Brain pericyte (primary cell): ENCODE results near the gene TXNDC2.
"Not testable (repeated sequence)": the region's sequence is repeated elsewhere in the genome, so short reads cannot be mapped to it uniquely, and the experiment has no call there.

Source experiments
- DNase-seq: peaks from one replicate; pipeline ENCODE4 v3.0.0-alpha.2; 2012; ENCODE audit warnings: low read depth, low spot score

Gene TXNDC2

GRCh38 chr18:9885170-9886004 is at the start of gene TXNDC2:
Gene TXNDC2 (plus strand): TSS chr18:9885973. CDS start chr18:9886681, 708 bp downstream.
- no peak for DNase-seq

- DNase-seq, result peak; percentile 68
Measured at GRCh38 chr18:9838144-9838877, 47.5 kb upstream of the TXNDC2 start.

DNA sequence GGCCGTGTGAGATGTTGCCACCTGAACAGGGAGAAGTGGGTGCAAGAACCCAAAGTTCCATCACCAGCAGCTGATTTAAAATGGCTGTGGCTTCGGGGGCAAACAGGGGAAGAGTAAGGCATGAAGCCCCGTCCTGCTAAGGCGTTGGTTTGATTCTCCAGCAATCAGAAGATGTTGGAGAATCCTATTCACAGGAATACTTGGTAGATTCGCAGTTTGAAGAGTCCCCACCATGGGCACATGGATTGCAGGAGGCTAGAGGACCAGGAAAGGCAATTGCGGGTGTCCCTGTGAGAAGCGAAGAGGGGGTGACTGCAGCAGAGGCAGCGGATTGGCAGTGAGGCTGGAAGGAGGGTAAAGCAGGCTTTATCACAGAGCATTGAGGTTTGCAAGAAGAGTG is 46.6 kb upstream of the TXNDC2 start:
- DNase-seq, result no peak

GRCh38 chr18:9839853-9840252 is 45.9 kb upstream of the TXNDC2 start:
- DNase-seq, result no peak

GRCh38 chr18:9841752-9842151 is 44.0 kb upstream of the TXNDC2 start:
- DNase-seq, result no peak

GRCh38 chr18:9842448-9842847 is 43.3 kb upstream of the TXNDC2 start:
- DNase-seq, result no peak

- DNase-seq, result no peak
Measured at GRCh38 chr18:9845256-9845655, 40.5 kb upstream of the TXNDC2 start.

DNA sequence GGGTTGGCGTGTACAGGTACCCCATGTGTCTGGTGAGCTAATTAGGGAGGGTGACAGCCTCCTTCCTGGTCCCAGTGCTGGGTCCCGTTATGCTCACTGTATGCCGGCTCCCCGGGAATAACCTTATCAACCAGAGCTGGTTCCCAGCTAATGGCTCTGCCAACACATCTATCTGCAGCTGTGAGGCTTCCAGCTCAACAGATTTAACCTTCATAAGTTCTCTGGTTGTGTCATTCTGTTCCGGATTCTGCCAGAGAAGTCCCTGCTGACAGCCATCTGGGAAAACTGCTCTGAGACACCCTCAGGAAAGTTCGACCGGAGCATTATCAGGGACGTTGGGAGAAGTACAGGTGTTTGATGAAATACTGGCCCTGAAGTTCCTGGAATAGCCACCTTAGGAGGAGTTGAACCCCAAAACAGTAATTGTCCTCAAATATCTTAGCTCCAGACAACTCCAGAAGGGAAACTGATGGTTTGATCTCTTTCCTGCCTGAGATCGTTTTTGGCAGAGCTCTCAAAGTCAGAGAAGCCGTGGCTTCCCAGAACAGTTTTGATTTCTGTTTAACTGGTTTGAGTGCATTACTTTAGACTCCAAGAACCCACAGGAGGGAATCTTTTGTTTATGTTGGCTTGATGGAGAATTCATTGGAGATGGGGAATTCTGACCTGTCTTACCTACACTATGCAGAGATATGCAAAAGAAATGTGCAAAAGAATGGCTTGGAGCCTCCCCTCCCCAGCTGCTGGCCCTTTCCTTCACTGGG is 39.4 kb upstream of the TXNDC2 start:
- DNase-seq, result no peak

- DNase-seq, result no peak
Measured at GRCh38 chr18:9848170-9848879, 37.4 kb upstream of the TXNDC2 start.

- no peak for DNase-seq
Measured at GRCh38 chr18:9849407-9850283, 36.1 kb upstream of the TXNDC2 start.

- no peak for DNase-seq
Measured at GRCh38 chr18:9850309-9850708, 35.5 kb upstream of the TXNDC2 start.

GRCh38 chr18:9851511-9851910 is 34.3 kb upstream of the TXNDC2 start:
- no peak for DNase-seq

DNA sequence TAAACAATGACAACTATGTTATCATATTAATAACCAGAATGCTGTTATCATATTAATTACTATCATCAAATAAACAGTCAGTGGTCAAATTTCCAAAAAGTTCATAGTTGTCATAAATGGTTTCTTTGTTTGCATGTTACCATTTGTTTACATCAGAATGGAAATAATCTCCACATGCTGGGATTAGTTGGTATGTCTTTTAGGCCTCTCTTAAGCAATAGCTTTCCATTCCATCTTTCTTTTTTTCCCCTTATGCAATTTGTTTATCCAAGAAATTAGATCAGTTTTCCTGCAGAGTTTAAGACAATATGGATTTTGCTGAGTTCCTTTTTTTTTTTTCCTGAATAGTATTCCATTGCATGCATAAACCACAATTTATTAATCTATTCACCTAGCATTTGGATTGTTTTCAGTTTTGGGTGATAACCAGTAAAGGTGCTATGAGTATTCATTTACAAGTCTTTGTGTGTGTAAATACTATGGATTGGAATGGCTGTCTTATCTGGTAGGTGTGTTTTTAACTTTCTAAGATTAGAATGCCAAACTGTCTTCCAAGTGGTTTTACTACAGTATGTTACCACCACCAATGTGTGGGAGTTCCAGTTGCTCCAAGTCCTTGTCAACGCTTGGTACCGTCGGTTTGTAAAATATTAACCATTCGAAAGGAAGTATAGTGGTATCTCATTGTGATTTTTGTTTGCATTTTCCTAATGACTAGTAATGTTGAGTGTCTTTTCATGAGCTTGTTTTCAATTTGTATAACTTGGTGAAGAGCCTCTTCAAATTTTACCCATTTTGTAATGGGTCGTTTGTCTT is 33.3 kb upstream of the TXNDC2 start:
- DNase-seq, result no peak

DNA sequence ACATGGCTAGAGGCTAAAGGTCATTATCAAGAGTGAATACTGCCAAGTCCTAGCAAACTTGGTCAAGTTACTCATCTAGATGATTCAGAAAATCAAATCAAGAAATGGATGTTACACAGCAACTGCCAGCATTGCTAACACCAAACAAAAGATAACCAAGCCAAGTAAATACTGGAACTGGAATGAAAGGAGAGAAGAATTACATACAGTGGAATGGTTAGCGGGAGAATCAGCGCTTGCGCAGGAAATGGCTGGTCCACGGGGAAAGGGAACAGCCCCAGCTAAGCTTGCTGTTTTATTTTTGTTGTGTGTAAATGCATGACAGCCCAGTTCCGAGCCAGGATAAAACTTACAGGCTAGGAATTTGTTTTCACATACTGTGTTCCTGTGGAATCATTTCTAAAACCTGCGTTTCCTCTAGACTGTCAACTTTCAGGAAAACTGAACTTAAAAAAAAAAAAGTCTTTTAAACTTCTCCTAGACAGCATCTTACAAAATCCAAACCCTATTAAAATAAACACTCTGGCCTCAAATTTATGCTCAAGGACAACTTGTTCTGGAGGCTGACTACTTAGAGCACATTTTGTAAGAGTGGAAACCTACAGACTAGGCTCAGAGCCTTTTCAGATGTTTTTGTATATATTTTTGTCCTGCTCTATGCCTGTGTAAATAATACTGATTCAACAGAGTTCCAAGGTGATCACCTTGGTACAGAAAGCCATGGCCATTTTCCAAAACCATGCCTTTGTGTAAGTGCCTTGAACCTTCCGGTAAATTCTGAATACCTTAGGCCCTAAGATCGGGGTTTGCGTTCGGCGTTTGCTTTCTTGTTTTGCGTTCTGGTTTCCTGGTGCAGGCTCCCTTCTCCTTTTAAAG is 30.7 kb upstream of the TXNDC2 start:
- DNase-seq, result no peak

GRCh38 chr18:9855681-9856080 is 30.1 kb upstream of the TXNDC2 start:
- no peak for DNase-seq

DNA sequence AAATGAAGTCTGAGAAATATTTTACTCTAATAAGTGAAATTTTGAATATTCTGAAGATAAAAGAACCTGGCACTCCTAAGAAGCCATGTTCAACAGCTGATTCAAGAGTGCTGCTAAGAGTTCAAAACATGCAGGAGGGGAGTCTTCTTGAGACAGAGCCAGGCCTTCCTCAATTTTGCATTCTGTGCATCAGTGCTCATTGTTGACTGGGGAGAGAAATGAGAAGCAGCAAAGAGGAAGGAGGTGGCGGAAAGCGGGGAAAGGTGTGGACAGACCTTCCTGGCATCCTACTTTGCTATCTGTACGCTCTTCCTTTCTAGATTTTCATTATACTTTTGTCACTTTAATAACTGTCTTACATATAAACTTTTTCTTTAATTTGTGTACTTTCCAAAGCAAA is 29.7 kb upstream of the TXNDC2 start:
- no peak for DNase-seq

DNA sequence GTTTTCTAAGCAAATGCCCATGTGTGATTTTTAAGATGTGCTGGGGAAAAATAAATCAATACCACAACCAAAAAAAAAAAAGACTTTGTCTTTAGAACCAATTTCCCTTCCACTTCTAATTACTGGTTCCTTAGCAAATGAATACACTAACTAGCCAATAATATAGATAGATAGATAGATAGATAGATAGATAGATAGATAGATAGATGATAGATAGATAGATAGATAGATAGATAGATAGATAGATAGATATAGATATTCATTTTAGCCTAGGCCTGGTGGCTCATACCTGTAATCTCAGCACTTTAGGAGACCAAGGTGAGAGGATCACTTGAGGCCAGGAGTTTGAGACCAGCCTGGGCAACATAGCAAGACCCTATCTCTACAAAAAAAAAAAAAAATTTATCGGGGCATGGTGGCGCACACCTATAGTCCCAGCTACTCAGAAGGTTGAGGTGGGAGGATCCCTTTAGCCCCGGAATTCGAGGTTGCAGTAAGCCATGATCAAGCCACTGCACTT is 28.2 kb upstream of the TXNDC2 start:
- DNase-seq, result not testable (repeated sequence)

GRCh38 chr18:9858642-9859041 is 27.1 kb upstream of the TXNDC2 start:
- no peak for DNase-seq

DNA sequence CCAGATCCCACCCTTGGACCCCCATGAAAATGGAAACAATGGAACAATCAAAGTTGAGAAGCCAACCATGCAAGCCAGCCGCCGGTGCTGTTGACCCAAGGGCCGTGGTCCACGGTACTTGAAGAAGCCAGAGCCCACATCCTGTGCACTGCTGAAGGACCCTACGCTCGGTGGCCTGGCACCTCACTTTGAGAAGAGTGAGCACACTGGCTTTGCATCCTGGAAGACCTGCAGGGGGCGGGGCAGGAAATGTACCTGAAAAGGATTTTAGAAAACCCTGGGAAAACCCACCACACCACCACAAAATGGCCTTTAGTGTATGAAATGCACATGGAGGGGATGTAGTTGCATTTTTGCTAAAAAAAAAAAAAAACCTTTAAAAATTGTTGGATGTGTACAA is 26.5 kb upstream of the TXNDC2 start:
- no peak for DNase-seq
